Fibroblast of mammary gland (primary cell): ENCODE results near the gene DNTTIP2.

ENCODE experiments used
- DNase-seq: peaks from one replicate; pipeline ENCODE4 v3.0.0-alpha.2; 2010; ENCODE audit warnings: low read depth
- H3K4me3 ChIP-seq: 2 replicates; pipeline ENCODE4 v1.5.1; 2011; ENCODE audit warnings: low read depth, mild to moderate bottlenecking, low read length, moderate library complexity; ENCODE audit not compliant: control insufficient read depth
- TF ChIP-seq, protein P1 (sequence below): conservative IDR thresholded peaks from 2 replicates; pipeline ENCODE4 v1.5.1; 2011; ENCODE audit warnings: low read depth, low read length, inconsistent platforms; ENCODE audit not compliant: control insufficient read depth, insufficient read depth

The DNTTIP2 gene

DNA sequence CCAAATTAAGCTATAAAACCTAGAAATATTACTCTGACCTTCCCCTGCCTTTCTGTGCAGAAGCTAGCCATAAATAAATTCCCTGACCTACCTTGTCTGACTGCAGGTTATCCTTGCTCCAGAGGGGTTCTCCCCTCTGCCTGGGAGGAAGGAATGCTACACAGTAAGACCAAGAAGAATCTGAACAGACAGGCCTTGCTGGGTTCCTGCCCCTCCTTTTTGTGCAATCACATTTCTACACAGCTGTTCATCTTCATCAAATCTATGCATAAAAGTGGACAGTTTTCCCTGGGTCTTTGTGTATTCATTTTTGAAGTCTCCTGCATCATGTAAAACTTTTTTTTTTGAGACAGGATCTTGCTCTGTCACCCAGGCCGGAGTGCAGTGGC is 50.6 kb downstream of the DNTTIP2 start:
- TF ChIP-seq, protein P1, sequence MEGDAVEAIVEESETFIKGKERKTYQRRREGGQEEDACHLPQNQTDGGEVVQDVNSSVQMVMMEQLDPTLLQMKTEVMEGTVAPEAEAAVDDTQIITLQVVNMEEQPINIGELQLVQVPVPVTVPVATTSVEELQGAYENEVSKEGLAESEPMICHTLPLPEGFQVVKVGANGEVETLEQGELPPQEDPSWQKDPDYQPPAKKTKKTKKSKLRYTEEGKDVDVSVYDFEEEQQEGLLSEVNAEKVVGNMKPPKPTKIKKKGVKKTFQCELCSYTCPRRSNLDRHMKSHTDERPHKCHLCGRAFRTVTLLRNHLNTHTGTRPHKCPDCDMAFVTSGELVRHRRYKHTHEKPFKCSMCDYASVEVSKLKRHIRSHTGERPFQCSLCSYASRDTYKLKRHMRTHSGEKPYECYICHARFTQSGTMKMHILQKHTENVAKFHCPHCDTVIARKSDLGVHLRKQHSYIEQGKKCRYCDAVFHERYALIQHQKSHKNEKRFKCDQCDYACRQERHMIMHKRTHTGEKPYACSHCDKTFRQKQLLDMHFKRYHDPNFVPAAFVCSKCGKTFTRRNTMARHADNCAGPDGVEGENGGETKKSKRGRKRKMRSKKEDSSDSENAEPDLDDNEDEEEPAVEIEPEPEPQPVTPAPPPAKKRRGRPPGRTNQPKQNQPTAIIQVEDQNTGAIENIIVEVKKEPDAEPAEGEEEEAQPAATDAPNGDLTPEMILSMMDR: no peak
- no peak for DNase-seq
- no peak overlapping the region for H3K4me3 ChIP-seq

DNA sequence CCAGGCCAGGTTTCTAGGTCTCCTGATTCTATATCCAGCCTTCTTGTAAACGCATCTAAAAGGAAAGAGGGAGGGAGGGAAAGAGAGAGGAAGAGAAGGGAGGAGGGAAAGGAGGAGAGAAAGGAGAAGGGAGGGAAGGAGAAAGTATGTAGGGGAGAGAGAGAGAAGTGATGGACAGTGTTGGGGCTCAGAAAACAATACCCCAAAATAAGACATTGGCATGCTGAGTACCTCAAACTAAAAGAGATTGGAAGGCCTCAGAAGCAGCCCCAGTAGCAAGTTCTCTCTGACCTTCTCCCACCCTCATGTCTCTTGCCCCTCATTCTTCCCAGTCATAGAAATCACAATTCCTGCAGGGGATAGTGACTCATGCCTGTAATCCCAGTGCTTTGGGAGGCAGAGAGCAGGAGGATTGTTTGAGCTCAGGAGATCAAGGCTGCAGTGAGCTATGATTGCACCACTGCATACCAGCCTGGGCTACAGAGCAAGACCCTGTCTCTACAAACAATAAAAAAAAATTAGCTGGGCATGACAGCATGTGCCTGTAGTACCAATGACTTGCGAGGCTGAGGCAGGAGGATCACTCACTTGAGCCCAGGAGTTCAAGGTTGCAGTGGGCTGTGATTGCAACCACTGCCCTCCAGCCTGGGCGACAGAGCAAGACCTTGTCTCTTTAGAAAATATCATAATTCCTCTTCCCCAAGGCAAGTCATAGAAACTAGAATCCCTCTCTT is 51.2 kb downstream of the DNTTIP2 start:
- peak; percentile 60 for DNase-seq
- TF ChIP-seq, protein P1: no peak
- no peak overlapping the region for H3K4me3 ChIP-seq

DNA sequence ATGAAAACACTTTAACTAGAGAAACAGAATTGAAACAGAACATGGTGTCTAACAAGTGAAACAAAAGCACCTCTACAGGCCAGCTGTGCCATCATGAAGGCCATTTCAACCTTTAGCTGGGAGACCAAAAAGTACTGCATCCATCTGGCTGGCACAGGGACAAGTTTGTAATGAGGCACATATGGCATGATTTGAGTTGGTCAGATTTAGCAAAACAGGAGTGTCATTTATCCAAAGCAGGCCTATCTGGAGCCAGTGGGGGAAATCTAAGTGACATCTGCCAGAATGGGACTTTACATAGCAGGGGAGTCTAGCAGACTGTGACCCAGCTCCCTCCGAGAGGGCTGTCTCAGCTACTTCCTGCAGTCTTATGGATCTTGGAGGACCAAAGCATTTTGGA is 51.9 kb downstream of the DNTTIP2 start:
- TF ChIP-seq, protein P1: no peak
- peak; percentile 59 for DNase-seq
- no peak overlapping the region for H3K4me3 ChIP-seq

DNA sequence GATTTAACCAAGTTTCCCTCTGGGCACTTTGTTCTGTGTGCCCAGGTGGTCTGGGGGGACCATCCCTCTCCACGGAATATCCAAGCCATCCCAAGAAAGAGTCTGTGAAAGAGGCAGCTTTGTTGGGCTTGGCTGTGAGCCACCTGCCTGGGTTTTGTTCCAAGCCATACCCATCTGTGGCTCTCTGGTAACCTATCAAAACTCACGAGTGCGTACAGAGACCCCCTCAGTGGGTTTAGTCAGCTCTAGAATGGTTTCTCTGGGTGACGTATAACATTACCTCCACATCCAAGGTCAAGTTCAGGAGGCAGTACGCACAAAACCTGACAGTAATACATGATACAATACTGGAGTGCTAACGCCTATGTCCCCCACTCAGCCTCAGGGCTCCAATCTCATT is 54.2 kb downstream of the DNTTIP2 start:
- TF ChIP-seq, protein P1: no peak
- no peak overlapping the region for H3K4me3 ChIP-seq
- no peak for DNase-seq

DNA sequence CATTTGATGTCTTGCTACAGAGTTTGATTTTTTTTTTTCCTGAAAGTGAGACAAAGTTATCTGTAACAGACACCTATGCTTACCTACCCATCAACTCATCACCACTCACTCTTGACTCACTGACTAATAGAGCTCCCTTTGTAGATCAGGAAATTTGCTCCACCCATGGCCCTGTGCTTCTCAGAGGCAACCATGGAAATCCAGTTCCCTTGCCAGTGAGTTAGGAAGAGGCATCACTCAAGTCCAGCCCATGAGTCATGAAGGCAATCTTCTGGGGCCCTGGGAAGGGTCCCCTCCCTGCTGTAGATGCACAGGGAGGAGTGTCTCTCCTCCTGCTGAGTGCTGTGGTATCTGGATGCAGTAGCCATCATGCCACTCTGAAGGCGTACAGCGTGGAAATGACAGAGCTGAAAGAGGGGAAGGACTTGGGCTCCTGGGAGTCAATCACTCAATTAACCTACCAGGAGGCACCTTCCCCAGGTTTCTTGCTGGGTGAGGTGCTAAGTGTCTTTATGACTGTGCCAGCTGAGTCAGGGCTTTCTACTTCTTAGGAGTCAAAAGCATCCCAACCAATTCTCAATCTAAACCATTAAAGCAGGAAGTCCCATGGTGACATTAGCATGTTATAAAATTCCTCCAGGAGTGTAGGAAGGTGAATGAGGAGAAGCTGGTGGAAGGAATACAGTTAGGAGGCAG is 56.1 kb downstream of the DNTTIP2 start:
- no peak for DNase-seq
- H3K4me3 ChIP-seq: no peak overlapping the region
- TF ChIP-seq, protein P1: no peak

DNA sequence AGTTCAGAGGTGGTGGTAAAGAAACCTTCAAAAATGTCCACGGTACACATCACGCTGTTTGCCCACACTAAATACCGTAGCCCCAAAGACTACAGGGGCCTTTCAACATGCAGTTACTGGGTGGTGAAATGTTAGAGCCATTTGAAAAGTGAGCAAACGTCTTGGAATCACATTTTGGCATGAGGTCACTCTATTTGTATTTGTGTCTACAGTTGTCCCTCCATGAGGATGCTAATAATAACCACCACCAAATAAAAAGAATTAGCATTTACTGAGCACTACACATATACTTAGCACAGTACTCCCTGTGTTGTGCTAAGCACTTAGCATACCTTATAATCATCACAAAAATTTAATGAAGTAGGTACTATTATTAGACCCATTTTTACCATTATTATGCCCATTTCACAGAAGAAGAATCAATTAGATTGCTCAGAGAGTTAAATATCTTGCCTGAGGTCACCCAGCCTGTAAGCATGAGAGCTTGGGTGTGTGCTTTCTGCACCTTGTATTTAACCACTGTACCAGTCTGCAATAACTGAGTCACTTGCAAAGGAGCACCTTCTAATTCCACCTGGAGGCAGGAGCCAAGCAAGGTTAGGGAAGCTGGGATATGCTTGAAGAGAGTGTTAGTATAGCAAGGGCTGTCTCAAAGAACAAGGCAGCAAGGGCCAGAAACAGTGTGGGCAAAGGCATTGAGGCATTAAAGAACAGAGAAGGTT is 57.4 kb downstream of the DNTTIP2 start:
- no peak for DNase-seq
- no peak overlapping the region for H3K4me3 ChIP-seq
- TF ChIP-seq, protein P1: no peak
